IMR-90 (cell line): Measurements from ENCODE around the gene PIKFYVE. TPM values are rescaled to one million over a fixed set of nuclear protein-coding genes. Genes with fewer than 3 reads are reported as not detected.

Experiments
- ATAC-seq: fragments of 200-7000 bp; cut with Tn5 transposase; 2 replicates; pipeline ENCODE4 v1.9.1; 2020; ENCODE audit warnings: low read depth, mild to moderate bottlenecking, moderate library complexity
- BruUV-seq: library from RNA; stranded (reverse); fragments of 400-500 nt; replicated peaks from 2 replicates; lab custom pipeline; 2021; lab: Mats Ljungman, UMichigan
- CTCF ChIA-PET: fragments of 300-600 bp; formaldehyde crosslinking; extraction: SDS; loops from one replicate; lab custom pipeline; 2021; ENCODE audit warnings: antibody characterized with exemption; lab: Yijun Ruan, JAX
- POLR2A ChIA-PET: fragments of 300-600 bp; sonication (Branson Sonifier 250); formaldehyde crosslinking; loops from one replicate; lab custom pipeline; 2022; ENCODE audit warnings: antibody characterized with exemption; ENCODE audit not compliant: unreplicated experiment; lab: Charles Lee
- DNase-seq: peaks from one replicate; pipeline ENCODE4 v3.0.0; 2013
- H2AFZ ChIP-seq: replicated peaks from 2 replicates; pipeline ENCODE3; 2013; ENCODE audit warnings: low read length, mild to moderate bottlenecking; ENCODE audit not compliant: poor library complexity
- H2AK5ac ChIP-seq: 2 replicates; pipeline ENCODE4 v1.6.1; 2013; ENCODE audit warnings: low read depth, low read length, inconsistent platforms
- H2AK9ac ChIP-seq: replicated peaks from 2 replicates; pipeline ENCODE3; 2013; ENCODE audit warnings: mild to moderate bottlenecking, low read depth, low read length, moderate library complexity; ENCODE audit not compliant: poor library complexity
- H2BK120ac ChIP-seq: 2 replicates; pipeline ENCODE4 v1.6.1; 2013; ENCODE audit warnings: low read depth, low read length, inconsistent platforms
- H2BK15ac ChIP-seq: 3 replicates; pipeline ENCODE4 v1.6.1; 2013; ENCODE audit warnings: low read depth, low read length, inconsistent platforms
- H2BK20ac ChIP-seq: 2 replicates; pipeline ENCODE4 v1.6.1; 2013; ENCODE audit warnings: low read depth, mild to moderate bottlenecking, inconsistent platforms, low read length, moderate library complexity
- H2BK5ac ChIP-seq: 2 replicates; pipeline ENCODE4 v1.6.1; 2013; ENCODE audit warnings: mild to moderate bottlenecking, low read depth, low read length, inconsistent platforms; ENCODE audit not compliant: poor library complexity, severe bottlenecking
- H3K14ac ChIP-seq: replicated peaks from 2 replicates; pipeline ENCODE4 v1.6.1; 2013; ENCODE audit warnings: low read depth, low read length, inconsistent platforms
- H3K18ac ChIP-seq: 2 replicates; pipeline ENCODE4 v1.6.1; 2013; ENCODE audit warnings: low read depth, low read length, control low read depth
- H3K23ac ChIP-seq: 2 replicates; pipeline ENCODE4 v1.6.1; 2013; ENCODE audit warnings: low read depth, low read length, inconsistent platforms
- H3K27ac ChIP-seq: 2 replicates; pipeline ENCODE4 v1.5.1; 2013; ENCODE audit warnings: mild to moderate bottlenecking, control low read depth, low read length; ENCODE audit not compliant: insufficient read depth
- H3K27me3 ChIP-seq: 2 replicates; pipeline ENCODE4 v1.6.1; 2013; ENCODE audit warnings: low read length; ENCODE audit not compliant: control insufficient read depth, insufficient read depth
- H3K36me3 ChIP-seq: 2 replicates; pipeline ENCODE4 v1.6.1; 2013; ENCODE audit warnings: low read length, mixed read lengths; ENCODE audit not compliant: control insufficient read depth, insufficient read depth
- H3K4ac ChIP-seq: 2 replicates; pipeline ENCODE4 v1.6.1; 2013; ENCODE audit warnings: low read depth, low read length, inconsistent platforms
- H3K4me1 ChIP-seq: 2 replicates; pipeline ENCODE4 v1.6.1; 2013; ENCODE audit warnings: low read length, mixed read lengths; ENCODE audit not compliant: control insufficient read depth, insufficient read depth
- H3K4me2 ChIP-seq: 2 replicates; pipeline ENCODE4 v1.6.1; 2013; ENCODE audit warnings: low read depth, mild to moderate bottlenecking, control low read depth, low read length, moderate library complexity
- H3K4me3 ChIP-seq: 2 replicates; pipeline ENCODE4 v1.5.1; 2013; ENCODE audit warnings: low read depth, mild to moderate bottlenecking, control low read depth, low read length, moderate library complexity; ENCODE audit not compliant: insufficient read depth
- H3K56ac ChIP-seq: 2 replicates; pipeline ENCODE4 v1.6.1; 2013; ENCODE audit warnings: low read length, inconsistent platforms; ENCODE audit not compliant: insufficient read depth; ENCODE audit errors: extremely low read depth
- H3K79me1 ChIP-seq, 2 experiments: 2 replicates each; pipeline ENCODE4 v1.6.1; 2013; ENCODE audit warnings: low read length in 2 of 2, inconsistent platforms in 1 of 2, low read depth in 1 of 2
- H3K9ac ChIP-seq: 2 replicates; pipeline ENCODE4 v1.6.1; 2013; ENCODE audit warnings: low read depth, low read length, control low read depth
- H3K9me1 ChIP-seq: 2 replicates; pipeline ENCODE4 v1.6.1; 2013; ENCODE audit warnings: low read length, inconsistent platforms; ENCODE audit not compliant: insufficient read depth
- H3K9me3 ChIP-seq: 2 replicates; pipeline ENCODE4 v1.6.1; 2013; ENCODE audit warnings: low read length; ENCODE audit not compliant: control insufficient read depth, insufficient read depth
- H4K20me1 ChIP-seq: 2 replicates; pipeline ENCODE4 v1.6.1; 2013; ENCODE audit warnings: low read length, inconsistent platforms; ENCODE audit not compliant: insufficient read depth
- H4K5ac ChIP-seq: 2 replicates; pipeline ENCODE4 v1.6.1; 2013; ENCODE audit warnings: mild to moderate bottlenecking, low read depth, low read length, control low read depth
- H4K8ac ChIP-seq, 2 experiments: 2 replicates each; pipeline ENCODE4 v1.6.1; 2013; ENCODE audit warnings: low read depth in 2 of 2, low read length in 2 of 2, control low read depth in 1 of 2, inconsistent platforms in 1 of 2
- H4K91ac ChIP-seq: 2 replicates; pipeline ENCODE4 v1.6.1; 2013; ENCODE audit warnings: low read depth, low read length, inconsistent platforms; ENCODE audit not compliant: insufficient read depth
- BHLHE40 ChIP-seq: fragments of 150-350 bp; IDR thresholded peaks from 2 replicates; pipeline ENCODE4 v1.6.1; 2016; ENCODE audit warnings: mild to moderate bottlenecking, low read depth, low read length
- CEBPB ChIP-seq: IDR thresholded peaks from 2 replicates; pipeline ENCODE4 v1.6.1; 2012; ENCODE audit warnings: low read depth, low read length, improper control_type of control experiment
- CHD1 ChIP-seq: IDR thresholded peaks from 2 replicates; pipeline ENCODE4 v1.6.1; 2012; ENCODE audit warnings: low read depth, low read length, improper control_type of control experiment
- FOS ChIP-seq: fragments of 150-350 bp; IDR thresholded peaks from 2 replicates; pipeline ENCODE4 v1.6.1; 2016; ENCODE audit warnings: low read depth, low read length
- MAFK ChIP-seq: IDR thresholded peaks from 2 replicates; pipeline ENCODE4 v1.6.1; 2012; ENCODE audit warnings: low read depth, low read length, improper control_type of control experiment
- MAZ ChIP-seq: IDR thresholded peaks from 2 replicates; pipeline ENCODE4 v1.6.1; 2012; ENCODE audit warnings: low read depth, mild to moderate bottlenecking, low read length, improper control_type of control experiment, moderate library complexity, borderline replicate concordance
- MXI1 ChIP-seq: IDR thresholded peaks from 2 replicates; pipeline ENCODE4 v1.6.1; 2012; ENCODE audit warnings: low read depth, mild to moderate bottlenecking, low read length, moderate library complexity, borderline replicate concordance
- NFE2L2 ChIP-seq: fragments of 150-350 bp; IDR thresholded peaks from 2 replicates; pipeline ENCODE4 v1.6.1; 2016; ENCODE audit warnings: low read depth, mild to moderate bottlenecking, low read length
- POLR2A ChIP-seq: IDR thresholded peaks from 2 replicates; pipeline ENCODE4 v1.6.1; 2012; ENCODE audit warnings: mild to moderate bottlenecking, low read depth, low read length
- RAD21 ChIP-seq: IDR thresholded peaks from 2 replicates; pipeline ENCODE4 v1.6.1; 2012; ENCODE audit warnings: low read length, improper control_type of control experiment
- RCOR1 ChIP-seq: IDR thresholded peaks from 2 replicates; pipeline ENCODE4 v1.6.1; 2012; ENCODE audit warnings: mild to moderate bottlenecking, low read length, improper control_type of control experiment; ENCODE audit not compliant: insufficient replicate concordance
- RFX5 ChIP-seq: IDR thresholded peaks from 2 replicates; pipeline ENCODE4 v1.8.0; 2012; ENCODE audit warnings: low read depth, mild to moderate bottlenecking, low read length, moderate library complexity
- SMC3 ChIP-seq: fragments of 150-350 bp; IDR thresholded peaks from 2 replicates; pipeline ENCODE4 v1.6.1; 2016; ENCODE audit warnings: low read depth, mild to moderate bottlenecking, antibody characterized with exemption, low read length, moderate library complexity
- WGBS, 2 experiments: methylation state at CpG; one replicate each; pipeline versions ENCODE4 v1.1.5 to v1.1.7; 2013; ENCODE audit warnings: missing lambda C conversion rate in 2 of 2; ENCODE audit not compliant: insufficient read length in 1 of 2; ENCODE audit errors: extremely low coverage in 2 of 2; 5-methylcytosine and 5-hydroxymethylcytosine counted together
- dilution Hi-C: fragments of 300-500 bp; cut with HindIII; formaldehyde crosslinking; loops from one replicate; pipeline ENCODE4 v1.14.3; 2018; ENCODE audit warnings: low sequenced_read_pairs; ENCODE audit not compliant: unreplicated experiment
- in situ Hi-C: fragments of 300-500 bp; cut with MboI; formaldehyde crosslinking; loops from 3 replicates; pipeline ENCODE4 v1.14.3; 2019; ENCODE audit warnings: low sequenced_read_pairs, inconsistent platforms, mixed read lengths
- intact Hi-C: fragments of 100-400 bp; cut with micrococcal nuclease; formaldehyde crosslinking; loops from 2 replicates; pipeline ENCODE4 v1.10.0; 2022
- polyA plus RNA-seq, 3 experiments: library from polyadenylated mRNA; depleted of rRNA; stranded (reverse); fragments of >200 nt; gene quantifications; 2 replicates each; pipeline ENCODE4 v1.2.3, GENCODE V29; 2012; ENCODE audit warnings: low replicate concordance in 1 of 3
- total RNA-seq: library from RNA; depleted of rRNA; stranded (reverse); fragments of >200 nt; gene quantifications from 2 replicates; pipeline ENCODE4 v1.2.3, GENCODE V29; 2012
- TF ChIP-seq, protein P1 (sequence below): fragments of 150-350 bp; IDR thresholded peaks from 2 replicates; pipeline ENCODE4 v1.6.1; 2016; ENCODE audit warnings: low read depth, mild to moderate bottlenecking, low read length, moderate library complexity, borderline replicate concordance
- TF ChIP-seq, protein P2 (sequence below): conservative IDR thresholded peaks from 2 replicates; pipeline ENCODE4 v1.5.1; 2012; ENCODE audit warnings: mild to moderate bottlenecking, low read depth, low read length, improper control_type of control experiment
- TF ChIP-seq, protein P3 (sequence below): fragments of 150-350 bp; IDR thresholded peaks from 2 replicates; pipeline ENCODE4 v1.6.1; 2017; ENCODE audit warnings: mild to moderate bottlenecking, antibody characterized with exemption, low read length, low read depth

Gene PIKFYVE
- total and polyA plus RNA-seq, 2 of the 4 experiments (the other 2 are of a cell fraction) = 9.3 to 34.6 TPM

DNA sequence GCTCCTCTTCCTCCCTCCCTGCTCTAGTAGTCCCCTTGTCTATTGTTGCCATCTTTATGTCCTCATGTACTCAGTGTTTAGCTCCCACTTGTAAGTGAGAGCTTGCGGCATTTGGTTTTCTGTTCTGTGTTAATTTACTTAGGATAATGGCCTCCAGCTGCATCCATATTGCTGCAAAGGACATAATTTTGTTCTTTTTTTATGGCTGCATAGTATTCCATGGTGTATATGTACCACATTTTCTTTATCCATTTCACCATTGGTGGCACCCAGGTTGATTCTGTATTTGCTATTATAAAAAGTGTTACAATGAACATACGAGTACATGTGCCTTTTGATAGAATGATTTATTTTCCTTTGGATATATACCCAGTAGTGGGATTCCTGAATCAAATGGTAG lies 12.5 kb downstream of the PIKFYVE start:
- dilution Hi-C loops = no loop called here
- no CpG with 5 or more reads among the region's 2 CpGs for WGBS, 2 experiments
- Histone ChIP-seq H4K5ac (no peak overlapping the region), H2BK5ac (no peak overlapping the region), H3K9ac (no peak overlapping the region), H3K79me1 (peaks cover 24 to 28% of the 10 kb centered on the region in 2 experiments), H3K4ac (no peak overlapping the region), H3K9me1 (no peaks in the 10 kb centered on the region; the same call in 1 of the 2 replicates), H2AFZ (no peak overlapping the region), H3K23ac (no peak overlapping the region), H3K36me3 (peaks cover 31% of the 10 kb centered on the region), H3K4me3 (no peak overlapping the region), H3K18ac (no peak overlapping the region), H3K4me2 (no peak overlapping the region), H3K27ac (no peak overlapping the region), H3K9me3 (no peaks in the 10 kb centered on the region), H2AK9ac (no peak overlapping the region), H3K14ac (no peak overlapping the region), H3K56ac (no peak overlapping the region), H2AK5ac (no peak overlapping the region), H4K20me1 (peaks cover 6% of the 10 kb centered on the region; the same call in 1 of the 2 replicates), H3K4me1 (0 out of 2 replicates have a peak, but pooled peaks cover 2% of the 10 kb centered on the region), H2BK20ac (no peak overlapping the region), H4K8ac (no peak overlapping the region), H2BK15ac (no peak overlapping the region), H2BK120ac (no peak overlapping the region), H4K91ac (no peak overlapping the region), H3K27me3 (no peaks in the 10 kb centered on the region)
- DNase-seq (no peak), ATAC-seq (no peak)
- ChIA-PET CTCF (interaction anchor here (0.6 kb wide), 1 partner anchor 24 kb away, joined by 4 read pairs; no protein-coding TSS in a partner anchor), POLR2A (no interaction called here)
- in situ Hi-C loops = no loop called here
- intact Hi-C loops = loop anchor here (10.0 kb wide), 1 partner anchor 56 kb away; no protein-coding TSS in a partner anchor
- TF ChIP-seq BHLHE40 = no peak
- TF ChIP-seq, protein P1, sequence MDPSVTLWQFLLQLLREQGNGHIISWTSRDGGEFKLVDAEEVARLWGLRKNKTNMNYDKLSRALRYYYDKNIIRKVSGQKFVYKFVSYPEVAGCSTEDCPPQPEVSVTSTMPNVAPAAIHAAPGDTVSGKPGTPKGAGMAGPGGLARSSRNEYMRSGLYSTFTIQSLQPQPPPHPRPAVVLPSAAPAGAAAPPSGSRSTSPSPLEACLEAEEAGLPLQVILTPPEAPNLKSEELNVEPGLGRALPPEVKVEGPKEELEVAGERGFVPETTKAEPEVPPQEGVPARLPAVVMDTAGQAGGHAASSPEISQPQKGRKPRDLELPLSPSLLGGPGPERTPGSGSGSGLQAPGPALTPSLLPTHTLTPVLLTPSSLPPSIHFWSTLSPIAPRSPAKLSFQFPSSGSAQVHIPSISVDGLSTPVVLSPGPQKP = no peak
- no peak for TF ChIP-seq CHD1
- TF ChIP-seq, protein P2, sequence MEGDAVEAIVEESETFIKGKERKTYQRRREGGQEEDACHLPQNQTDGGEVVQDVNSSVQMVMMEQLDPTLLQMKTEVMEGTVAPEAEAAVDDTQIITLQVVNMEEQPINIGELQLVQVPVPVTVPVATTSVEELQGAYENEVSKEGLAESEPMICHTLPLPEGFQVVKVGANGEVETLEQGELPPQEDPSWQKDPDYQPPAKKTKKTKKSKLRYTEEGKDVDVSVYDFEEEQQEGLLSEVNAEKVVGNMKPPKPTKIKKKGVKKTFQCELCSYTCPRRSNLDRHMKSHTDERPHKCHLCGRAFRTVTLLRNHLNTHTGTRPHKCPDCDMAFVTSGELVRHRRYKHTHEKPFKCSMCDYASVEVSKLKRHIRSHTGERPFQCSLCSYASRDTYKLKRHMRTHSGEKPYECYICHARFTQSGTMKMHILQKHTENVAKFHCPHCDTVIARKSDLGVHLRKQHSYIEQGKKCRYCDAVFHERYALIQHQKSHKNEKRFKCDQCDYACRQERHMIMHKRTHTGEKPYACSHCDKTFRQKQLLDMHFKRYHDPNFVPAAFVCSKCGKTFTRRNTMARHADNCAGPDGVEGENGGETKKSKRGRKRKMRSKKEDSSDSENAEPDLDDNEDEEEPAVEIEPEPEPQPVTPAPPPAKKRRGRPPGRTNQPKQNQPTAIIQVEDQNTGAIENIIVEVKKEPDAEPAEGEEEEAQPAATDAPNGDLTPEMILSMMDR = no peak
- TF ChIP-seq MAZ = no peak
- TF ChIP-seq RFX5 = no peak
- TF ChIP-seq RCOR1 = no peak
- no peak for TF ChIP-seq RAD21
- no peak for TF ChIP-seq SMC3
- no peak for TF ChIP-seq POLR2A
- TF ChIP-seq, protein P3, sequence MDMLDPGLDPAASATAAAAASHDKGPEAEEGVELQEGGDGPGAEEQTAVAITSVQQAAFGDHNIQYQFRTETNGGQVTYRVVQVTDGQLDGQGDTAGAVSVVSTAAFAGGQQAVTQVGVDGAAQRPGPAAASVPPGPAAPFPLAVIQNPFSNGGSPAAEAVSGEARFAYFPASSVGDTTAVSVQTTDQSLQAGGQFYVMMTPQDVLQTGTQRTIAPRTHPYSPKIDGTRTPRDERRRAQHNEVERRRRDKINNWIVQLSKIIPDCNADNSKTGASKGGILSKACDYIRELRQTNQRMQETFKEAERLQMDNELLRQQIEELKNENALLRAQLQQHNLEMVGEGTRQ = no peak
- TF ChIP-seq MXI1 = no peak
- no peak for TF ChIP-seq MAFK
- no peak for TF ChIP-seq CEBPB
- no peak for TF ChIP-seq NFE2L2
- no peak for TF ChIP-seq FOS
- BruUV-seq = no TSS peak
